GM21576 (cell line): Measurements from ENCODE around the gene GRK4.
"Not testable (repeated sequence)": the region's sequence is repeated elsewhere in the genome, so short reads cannot be mapped to it uniquely, and the experiment has no call there.

Source experiments
- ATAC-seq: cut with Tn5 transposase; IDR thresholded peaks from one replicate; pipeline ENCODE4 v1.9.1; 2021; ENCODE audit warnings: mild to moderate bottlenecking, moderate library complexity; ENCODE audit not compliant: unreplicated experiment

Gene GRK4

DNA sequence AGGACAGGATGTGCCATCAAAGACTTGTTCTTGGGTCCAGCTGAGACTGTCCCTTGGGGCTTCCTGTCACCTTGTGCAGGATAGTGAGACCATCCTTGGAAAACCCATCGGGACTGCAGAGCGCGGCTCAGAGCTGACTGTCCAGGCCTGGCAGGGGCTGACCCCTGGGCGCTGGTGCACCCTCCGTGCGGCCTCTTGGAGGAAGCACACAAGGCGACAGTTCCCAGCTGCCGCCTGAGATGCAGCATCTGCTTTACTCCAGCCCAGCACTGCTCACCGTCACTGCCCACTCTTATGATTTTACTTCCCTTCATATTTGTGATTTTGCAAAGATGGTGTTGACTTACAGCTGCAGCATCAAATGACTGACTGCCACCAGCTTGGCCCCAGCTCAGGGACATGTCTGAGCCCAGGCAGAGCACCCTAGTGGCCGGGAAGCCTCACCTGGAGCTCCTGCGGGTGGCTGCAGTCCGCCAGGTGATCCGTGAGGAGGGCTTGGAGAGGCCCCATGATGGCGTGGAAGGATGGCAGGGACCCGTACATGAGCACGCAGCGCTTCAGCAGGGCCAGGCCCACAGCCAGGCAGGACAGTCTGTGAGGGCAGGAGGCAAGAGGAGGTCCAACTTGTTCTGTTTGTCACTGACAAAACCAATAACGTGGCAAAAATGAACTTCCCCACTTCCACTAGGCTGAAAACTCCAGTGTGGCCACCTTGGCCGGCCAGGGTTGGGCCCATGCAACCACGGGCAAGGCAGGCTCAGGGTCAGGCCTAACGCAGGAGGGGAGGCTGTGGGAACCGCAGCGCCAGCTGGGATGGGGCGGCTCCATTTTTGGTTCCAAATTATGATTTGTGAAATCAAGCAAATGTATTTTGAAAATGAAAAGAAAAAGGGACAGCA is 22.0 kb upstream of the GRK4 start:
- ATAC-seq = no peak

DNA sequence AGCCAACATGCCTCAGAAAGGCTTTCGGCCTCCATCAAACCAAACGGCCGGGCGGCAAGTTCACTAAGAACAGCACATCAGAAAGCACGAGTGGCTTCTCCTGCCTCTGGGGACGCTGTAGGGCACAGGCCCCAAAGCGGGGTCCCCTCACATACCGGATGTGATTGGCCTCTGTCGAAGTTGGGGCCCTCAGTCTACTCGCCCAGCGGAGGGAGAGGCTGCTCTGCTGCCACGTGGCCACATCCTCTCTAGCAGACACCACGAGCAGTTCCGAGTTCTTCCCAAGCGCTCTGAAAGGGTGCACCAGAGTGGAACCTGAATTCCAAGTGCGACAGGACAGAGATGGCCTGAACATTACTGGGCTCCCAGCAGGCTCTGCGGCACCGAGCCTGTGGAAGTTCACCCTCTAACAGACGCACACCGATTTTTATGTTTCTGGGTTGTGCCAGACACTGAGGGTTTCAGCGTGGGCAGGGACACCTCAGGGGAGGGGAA is 21.3 kb upstream of the GRK4 start:
- no peak for ATAC-seq

DNA sequence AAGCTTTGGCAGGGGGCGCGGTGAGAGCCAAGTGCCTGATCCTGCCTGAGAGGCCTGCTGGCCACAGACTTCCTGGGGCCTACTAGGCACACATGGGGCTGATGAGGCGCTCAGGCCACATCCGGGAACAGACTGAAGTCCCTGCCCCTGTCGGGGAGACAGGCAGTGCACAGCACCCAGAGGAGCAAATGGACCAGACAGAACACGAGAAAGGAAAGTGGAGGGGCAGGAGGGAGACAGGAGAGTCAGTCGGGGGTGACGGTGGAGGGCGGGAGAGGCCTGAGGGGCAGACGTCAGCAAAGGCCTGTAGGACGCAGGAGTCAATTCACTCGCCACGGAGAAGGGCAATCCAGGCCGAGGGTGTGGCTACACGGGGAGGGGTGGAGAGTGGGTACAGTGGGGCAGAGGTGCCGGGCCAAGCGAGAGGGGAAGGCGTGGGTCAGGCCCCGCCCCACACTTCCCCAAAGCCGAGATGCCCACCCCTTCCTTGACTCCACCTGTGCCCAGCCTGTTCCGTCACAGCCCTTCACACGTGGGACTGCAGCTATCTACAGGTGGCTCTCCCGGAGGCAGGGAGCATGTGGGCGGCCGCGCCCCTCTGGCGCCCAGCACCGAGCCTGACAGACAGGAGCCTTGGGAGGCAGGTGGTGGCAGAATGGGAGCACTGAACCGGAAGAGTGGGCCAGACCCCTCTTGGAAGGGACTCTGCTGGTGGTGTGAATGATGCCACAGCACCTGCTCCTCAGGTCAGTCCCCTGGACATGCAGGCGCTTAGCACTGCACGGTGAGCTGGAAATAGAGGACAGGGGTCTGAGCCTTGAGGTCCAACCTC is 20.6 kb upstream of the GRK4 start:
- ATAC-seq = no peak

DNA sequence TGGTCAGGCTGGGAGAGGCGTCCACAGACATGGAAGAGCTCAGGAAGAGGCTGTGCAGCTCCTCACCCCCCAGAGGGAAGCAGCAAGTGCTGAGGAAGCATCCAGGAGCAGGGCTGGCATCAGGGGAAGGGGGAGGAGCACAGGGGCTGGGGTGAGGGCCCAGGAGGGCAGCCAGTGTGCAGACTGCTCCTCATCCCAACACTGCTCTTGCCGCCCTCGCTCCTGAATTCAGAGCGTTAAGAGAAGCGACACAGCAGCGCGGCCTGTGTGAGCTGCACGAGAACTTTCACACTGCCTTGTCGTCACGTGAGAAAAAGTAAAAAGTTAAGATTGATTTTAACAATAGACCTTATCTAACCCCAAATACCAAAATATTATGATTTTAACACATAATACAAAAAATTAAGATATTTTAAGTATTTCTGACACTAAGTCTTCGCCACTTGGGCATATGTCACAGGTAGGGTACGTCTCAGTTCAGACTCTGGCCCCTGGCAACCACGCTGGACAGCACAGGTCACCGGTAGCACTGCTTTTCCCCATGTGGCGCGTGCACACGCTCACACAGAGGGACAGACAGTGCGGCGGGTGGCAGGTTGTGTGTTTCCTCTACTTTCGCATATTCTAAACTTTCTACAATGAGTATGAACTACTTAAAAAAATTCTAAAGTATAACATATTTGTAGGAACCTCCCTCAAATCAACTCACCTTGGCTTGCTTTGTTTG is 19.8 kb upstream of the GRK4 start:
- ATAC-seq = no peak

DNA sequence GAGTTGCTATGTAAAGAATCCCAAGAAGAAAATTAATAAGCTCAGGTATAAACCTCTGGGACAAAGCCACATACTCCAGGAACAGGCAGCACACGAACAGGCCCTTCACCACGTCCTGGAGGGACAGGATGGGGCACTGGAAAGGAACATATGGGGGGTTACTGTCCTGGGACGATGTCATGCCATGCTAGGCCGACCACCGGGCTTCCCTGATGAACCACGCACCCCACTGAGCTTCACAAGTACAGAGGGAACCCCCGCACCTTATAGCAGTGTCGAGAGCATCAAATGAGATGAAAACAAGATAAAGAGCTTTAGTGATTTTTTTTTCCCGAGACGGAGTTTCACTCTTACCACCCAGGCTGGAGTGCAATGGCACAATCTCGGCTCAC is 19.3 kb upstream of the GRK4 start:
- no peak for ATAC-seq

DNA sequence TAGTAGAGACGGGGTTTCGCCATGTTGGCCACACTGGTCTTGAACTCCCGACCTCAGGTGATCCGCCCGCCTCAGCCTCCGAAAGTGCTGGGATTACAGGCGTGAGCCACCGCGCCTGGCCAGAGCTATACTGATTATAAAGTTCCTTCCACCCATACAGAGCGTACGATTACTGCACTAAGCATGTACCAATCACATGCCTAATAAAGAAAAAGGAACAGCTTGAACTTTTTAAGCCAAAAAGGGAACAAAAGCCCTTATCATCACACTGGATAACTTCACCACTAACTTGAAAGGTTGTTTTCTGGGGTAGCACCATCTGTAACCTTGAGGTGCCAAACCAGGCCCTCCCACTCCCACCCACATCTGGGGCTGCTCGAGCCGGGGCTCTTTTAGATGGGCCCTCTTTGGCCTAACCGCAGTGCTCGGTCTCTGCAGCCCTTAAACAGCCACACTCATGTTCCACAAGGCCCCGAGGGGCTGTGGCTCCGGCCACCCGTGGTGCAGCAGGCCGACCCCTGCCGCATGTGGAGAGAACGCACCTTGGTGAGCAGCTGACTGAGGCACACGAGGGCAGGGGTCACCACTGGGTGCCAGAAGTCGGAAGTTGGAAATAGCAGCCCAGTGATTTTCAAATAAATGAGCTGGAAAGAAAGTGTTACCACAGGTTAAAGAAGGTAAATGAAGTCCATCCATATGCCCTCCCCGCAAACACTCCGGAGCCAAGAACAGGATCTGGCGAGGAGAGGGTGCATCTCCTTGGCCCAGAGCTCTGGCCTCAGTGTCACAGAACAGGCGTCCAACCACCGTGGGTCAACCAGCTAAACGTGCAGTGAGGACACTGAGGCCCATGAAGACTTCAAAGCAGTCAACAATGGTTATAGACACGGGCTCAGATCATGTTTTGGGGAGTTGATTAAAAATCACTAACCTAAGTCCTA is 18.5 kb upstream of the GRK4 start:
- no peak for ATAC-seq

DNA sequence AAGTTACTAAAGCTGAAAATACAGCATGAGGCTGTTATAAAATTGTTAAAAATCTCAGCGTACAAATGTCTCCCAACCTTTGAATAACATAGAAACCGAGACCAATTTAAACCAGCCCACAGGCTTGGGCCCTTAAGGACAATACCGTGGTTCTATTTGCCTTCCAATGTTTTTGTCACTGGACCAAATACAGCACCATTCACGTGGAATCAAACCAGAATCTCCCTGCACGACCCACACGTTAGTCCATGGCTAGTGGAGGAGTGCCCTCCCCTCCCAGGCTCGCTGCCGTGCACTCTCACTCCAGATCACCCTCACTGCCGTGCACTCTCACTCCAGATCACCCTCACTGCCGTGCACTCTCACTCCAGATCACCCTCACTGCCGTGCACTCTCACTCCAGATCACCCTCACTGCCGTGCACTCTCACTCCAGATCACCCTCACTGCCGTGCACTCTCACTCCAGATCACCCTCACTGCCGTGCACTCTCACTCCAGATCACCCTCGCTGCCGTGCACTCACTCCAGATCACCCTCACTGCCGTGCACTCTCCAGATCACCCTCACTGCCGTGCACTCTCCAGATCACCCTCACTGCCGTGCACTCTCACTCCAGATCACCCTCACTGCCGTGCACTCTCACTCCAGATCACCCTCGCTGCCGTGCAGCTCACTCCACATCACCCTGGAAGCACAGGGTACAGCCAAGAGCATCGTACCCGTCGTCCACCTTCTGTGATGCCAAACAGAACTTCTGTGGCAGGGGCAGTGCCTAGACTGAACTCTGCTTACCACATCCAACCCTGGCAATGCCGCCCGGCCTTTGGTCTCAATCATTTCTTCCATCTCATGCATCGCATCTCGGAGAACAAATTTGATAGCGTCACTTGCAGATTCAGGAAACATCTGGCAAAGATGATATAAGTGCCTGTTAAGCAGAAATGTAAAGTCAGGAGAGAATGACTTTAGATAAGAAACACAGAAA is 17.5 kb upstream of the GRK4 start:
- ATAC-seq = not testable (repeated sequence)

DNA sequence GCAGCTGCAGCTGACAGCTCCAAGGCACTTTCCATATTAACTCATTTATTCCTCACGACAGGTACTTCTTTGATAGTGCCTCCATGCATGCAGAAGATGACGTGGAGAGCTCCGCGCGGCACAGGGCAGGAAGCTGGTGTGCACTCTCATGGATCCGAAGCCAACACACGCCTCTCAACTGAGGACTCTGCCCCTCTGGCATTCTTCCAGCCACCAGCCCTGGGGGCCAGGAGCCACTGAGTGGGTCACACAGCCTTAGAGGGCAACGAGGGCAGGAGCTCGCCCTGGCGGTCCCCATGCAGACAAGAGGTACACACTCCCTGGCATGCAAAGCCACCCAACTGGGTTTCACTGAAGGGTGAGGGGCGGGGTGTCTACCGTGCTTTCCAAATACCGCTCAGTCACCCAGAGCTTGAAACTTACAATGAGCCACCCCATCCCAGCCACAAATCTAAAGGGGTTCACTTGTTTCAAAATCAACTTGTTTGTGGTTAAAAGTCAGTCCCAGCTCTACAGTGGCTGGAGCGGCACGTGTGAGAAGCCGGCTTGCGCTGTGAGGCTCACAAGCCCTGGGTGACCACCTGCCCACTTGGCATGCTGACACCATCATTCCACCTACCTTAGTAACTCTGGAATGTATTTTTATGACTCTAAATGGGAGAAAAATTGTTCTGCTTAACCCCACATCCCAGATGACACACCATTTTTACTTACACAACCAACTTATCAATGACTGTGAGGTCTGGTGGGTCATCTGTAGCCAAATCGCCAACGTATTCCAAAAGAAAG is 16.4 kb upstream of the GRK4 start:
- no peak for ATAC-seq

DNA sequence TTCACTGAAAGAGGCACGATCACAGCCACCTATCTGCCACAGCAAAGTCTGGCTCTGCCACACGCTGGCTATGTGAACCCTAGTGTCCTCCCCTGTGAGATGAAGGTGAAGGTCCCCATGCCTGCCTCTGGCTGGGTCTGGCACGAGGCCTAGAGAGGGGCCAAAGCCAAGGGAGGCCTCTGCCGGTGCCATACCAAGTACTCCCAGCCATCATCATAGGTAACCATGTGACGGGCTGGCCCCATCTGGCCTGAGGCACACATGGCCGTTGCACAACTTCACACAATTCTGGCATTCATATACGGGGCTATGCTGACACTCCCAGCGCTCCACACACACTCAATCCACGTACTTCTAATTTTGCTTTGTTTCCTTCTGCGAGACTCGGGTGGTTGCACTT is 15.4 kb upstream of the GRK4 start:
- ATAC-seq = no peak

DNA sequence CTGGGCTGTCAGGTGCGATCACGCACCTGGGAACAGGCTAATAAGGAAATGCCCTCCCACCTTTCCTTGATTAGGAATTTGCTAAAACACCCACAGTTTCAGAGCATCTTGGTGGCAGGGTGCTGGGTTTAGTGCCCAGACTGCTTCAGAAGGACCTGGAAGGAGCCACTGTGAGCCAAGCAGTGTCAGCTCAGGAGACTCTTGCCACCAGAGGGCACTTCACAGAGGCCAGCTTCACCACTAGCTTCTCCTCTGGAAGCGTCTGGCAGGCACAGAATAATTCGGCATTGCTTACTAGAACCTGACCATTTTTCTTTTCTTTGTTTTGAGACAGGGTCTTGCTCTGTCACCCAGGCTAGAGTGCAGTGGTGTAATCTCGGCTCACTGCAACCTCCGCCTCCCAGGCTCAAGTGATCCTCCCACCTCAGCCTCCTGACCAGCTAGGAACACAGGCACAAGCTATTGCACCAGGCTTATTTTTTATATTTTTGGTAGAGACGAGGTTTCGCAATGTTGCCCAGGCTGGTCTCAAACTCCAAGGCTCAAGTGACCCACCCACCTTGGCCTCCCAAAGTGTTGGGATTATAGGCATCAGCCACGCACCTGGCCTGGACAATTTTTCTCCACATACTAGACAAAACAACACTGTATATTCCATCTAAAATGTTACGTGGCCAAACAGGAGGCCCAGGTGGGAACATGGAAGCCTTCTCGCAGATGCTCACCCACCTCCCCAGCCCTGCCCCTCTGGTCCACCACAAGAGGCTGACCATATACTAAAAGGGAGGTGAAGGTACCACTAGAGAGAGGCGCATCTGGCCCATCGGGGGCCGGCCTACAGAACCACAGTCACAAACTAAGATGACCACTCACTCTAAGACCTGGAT is 14.2 kb upstream of the GRK4 start:
- ATAC-seq = no peak

DNA sequence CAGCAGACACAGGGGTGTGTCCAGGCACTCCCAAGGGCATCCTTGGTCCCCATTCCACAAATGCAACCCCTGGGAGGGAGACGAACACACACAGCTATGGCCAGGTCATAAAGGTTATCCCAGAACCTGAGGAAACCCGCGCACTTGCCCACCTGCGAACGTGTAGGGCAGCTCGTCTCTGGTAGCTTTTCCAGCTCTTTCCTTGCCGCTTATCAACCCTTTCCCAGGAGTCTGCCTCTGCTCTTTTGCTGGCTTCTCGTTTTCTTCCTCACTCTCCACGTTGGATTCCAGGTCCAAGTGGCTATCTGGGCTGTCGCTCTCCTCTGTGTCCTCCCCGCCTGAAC is 13.6 kb upstream of the GRK4 start:
- no peak for ATAC-seq

DNA sequence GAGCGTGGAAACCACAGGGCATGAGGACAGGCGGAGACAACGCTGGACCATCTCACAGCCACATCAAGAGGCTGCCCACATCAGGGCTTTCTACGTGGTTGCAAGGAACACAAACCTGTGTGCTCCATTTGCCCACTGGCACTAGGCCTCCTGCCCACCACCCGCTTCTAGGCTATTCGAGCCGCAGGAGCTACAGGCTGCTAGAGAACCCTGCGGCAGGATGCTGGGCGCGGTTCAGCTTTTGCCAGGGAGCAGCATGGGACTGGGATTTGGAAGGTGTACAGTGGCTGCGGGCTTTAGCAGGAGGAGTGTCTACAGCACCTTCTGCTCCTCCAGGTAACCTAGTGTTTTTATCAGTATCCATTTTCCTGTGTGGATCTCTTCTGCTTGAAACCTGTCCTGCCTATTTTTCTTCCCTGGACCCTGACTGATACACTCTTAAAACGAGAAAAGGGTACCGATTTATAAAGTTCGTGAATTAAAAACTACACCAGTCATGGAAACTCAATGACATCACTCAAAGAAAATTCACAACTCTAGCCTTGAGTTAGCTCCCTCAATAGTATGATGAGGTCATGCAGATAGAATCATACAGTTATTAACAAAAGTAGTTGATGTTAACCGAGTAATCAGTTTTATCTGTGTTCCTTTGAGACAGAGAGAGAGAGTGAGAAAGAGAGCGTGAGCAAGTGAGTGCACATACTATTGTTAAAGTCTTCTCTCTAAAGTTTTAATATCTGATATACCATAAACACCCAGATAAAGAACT is 13.0 kb upstream of the GRK4 start:
- no peak for ATAC-seq

DNA sequence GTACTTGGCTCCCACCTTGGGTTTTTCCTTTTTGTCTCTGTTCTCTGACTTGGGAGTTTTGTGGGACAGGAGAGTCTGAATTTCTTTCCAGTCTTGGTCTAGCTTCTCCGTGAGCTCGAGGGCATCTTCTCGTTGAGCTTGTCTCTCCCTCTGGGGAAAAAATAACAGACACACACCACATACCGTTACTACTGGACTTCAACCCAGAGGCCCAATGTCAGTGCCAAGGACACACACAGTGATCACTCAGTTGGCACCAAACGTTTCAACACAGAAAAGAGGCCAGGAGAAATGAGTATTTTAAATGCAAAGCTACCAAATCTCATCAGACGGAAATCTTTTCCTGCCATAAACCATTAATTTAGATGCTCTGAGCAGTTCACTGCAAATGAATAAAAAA is 9.9 kb upstream of the GRK4 start:
- no peak for ATAC-seq

DNA sequence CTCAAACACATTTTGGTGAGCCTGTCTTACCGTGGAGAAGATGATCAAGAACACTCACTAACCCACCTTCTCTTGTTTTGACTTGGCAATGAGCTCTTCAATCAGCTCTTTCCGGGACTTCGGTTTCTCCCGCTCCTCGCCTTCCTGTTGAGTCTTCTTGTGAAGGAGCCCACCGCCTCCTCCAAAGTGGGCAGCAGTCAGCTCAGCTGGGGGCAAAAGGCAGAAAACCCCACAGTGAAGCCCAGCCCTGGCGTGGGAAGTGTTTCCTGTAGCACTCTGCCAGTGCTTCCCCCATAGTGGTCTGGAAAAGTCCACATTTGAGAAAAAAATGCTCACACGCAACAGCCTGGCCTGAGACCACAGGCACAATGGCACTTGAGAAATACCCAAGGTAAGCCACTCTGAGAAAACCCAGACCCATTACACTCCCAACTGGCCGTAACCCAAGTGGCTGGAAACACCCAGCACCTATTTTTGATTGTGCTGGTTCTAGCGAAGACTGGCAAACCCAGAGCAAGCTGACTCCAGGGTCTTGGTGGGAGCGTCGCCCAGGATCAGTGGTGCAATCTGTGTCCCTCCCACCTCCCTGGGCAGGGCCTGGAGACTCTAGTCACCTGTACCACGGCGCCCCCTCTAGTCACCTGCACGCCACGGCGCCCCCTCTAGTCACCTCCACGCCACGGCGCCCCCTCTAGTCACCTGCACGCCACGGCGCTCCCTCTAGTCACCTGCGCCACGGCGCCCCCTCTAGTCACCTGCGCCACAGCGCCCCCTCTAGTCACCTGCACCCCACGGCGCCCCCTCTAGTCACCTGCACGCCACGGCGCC is 8.8 kb upstream of the GRK4 start:
- no peak for ATAC-seq

DNA sequence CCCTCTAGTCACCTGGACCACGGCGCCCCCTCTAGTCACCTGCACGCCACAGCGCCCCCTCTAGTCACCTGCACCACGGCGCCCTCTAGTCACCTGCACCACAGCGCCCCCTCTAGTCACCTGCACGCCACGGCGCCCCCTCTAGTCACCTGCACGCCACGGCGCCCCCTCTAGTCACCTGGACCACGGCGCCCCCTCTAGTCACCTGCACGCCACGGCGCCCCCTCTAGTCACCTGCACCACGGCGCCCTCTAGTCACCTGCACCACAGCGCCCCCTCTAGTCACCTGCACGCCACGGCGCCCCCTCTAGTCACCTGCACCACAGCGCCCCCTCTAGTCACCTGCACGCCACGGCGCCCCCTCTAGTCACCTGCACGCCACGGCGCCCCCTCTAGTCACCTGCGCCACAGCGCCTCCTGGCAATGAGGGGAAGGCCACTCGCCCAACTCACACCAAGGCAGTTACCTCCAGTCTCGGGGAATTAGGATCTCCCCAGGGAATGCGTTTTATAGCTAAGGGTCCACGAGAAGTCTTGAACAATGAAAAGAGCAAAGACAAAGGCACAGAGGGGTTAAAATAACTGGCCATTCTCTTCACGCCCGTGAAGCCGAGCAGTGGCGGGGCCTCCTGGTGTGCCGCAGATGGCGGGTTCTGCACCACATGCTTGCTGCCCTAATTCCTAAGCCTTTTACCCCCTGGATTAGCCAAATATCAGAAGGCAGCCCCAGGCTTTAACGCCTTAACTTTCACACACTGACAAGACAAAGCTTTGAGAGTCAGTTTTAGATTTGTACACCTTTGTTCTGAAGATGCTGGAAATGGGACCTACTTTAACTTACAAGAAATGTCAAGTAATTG is 8.0 kb upstream of the GRK4 start:
- not testable (repeated sequence) for ATAC-seq
